ENCODE data around the gene TBC1D24.
"Not testable (repeated sequence)": the region's sequence is repeated elsewhere in the genome, so short reads cannot be mapped to it uniquely, and the experiment has no call there.

DNA sequence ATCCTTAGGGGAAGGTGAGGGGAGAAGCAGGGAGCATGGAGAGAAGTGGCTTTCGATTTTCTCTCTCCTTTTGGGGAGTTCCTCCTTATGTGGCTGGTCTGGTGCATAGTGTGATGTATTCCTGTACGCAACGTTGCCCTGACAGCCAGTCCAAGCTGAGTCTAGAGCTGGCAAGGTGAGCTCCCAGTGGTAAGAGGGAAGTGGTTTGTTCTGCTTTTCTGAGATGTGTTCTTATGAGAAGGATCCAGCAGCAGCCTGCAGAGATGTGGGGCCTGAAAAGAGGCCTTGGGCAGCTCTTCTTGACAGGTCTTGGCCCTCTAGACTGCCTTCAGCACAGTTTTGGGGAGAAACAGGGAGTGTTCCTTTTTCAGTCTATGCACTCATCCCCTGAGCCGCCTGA, 66.0 kb downstream of the TBC1D24 start:
- TF ChIP-seq, protein P1, sequence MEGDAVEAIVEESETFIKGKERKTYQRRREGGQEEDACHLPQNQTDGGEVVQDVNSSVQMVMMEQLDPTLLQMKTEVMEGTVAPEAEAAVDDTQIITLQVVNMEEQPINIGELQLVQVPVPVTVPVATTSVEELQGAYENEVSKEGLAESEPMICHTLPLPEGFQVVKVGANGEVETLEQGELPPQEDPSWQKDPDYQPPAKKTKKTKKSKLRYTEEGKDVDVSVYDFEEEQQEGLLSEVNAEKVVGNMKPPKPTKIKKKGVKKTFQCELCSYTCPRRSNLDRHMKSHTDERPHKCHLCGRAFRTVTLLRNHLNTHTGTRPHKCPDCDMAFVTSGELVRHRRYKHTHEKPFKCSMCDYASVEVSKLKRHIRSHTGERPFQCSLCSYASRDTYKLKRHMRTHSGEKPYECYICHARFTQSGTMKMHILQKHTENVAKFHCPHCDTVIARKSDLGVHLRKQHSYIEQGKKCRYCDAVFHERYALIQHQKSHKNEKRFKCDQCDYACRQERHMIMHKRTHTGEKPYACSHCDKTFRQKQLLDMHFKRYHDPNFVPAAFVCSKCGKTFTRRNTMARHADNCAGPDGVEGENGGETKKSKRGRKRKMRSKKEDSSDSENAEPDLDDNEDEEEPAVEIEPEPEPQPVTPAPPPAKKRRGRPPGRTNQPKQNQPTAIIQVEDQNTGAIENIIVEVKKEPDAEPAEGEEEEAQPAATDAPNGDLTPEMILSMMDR (IDR thresholded peaks at IDR 0.05 in 4 of 5, conservative IDR thresholded peaks at IDR 0.05 in 1 of 5): not testable (repeated sequence)
- TF ChIP-seq POLR2A (IDR thresholded peaks at IDR 0.05): not testable (repeated sequence)
